Peyer's patch (tissue), 4 donors: Measurements from ENCODE around the gene MAP3K13. TPM values are rescaled to one million over a fixed set of nuclear protein-coding genes. Genes with fewer than 3 reads are reported as not detected.

ENCODE experiments used
- DNase-seq, 3 donors: peaks; one replicate each; pipeline ENCODE4 v3.0.0-alpha.2; 2017 to 2019
- H3K27ac ChIP-seq, 4 donors: fragments of 200-600 bp; sonication (generic); one replicate each; pipeline ENCODE4 v1.5.1; 2016 to 2019
- H3K27me3 ChIP-seq, 2 donors: fragments of 200-600 bp; sonication (generic); one replicate each; pipeline ENCODE4 v1.5.1; 2019
- H3K36me3 ChIP-seq, 3 donors: fragments of 200-600 bp; sonication (generic); one replicate each; pipeline ENCODE4 v1.5.1; 2016 to 2019
- H3K4me1 ChIP-seq, 4 donors: fragments of 200-600 bp; sonication (generic); one replicate each; pipeline ENCODE4 v1.5.1; 2016 to 2019
- H3K4me3 ChIP-seq, 4 donors: fragments of 200-600 bp; sonication (generic); 1 replicate in 3 of 4; 2 replicates in 1 of 4; pipeline ENCODE4 v1.5.1; 2016 to 2019; ENCODE audit warnings: mild to moderate bottlenecking in 1 of 4
- H3K9me3 ChIP-seq, 4 donors: fragments of 200-600 bp; sonication (generic); one replicate each; pipeline ENCODE4 v1.5.1; 2016 to 2019; ENCODE audit warnings: mild to moderate bottlenecking in 1 of 4
- CTCF ChIP-seq, 6 experiments: fragments of 450-650 bp in 4 of 6; fragments of 200-600 bp in 2 of 6; sonication (generic) in 1 of 6; IDR thresholded peaks; one replicate each; pipeline ENCODE4 v1.5.1; 2017 to 2019; ENCODE audit warnings: antibody characterized with exemption in 6 of 6, mild to moderate bottlenecking in 3 of 6, moderate library complexity in 1 of 6
- POLR2A ChIP-seq, 2 donors: fragments of 450-650 bp; IDR thresholded peaks; one replicate each; pipeline ENCODE4 v1.5.1; 2017; ENCODE audit warnings: antibody characterized with exemption in 2 of 2, mild to moderate bottlenecking in 2 of 2, moderate library complexity in 2 of 2
- total RNA-seq, 4 donors: library from RNA; depleted of rRNA; stranded (reverse); fragments of >200 nt; gene quantifications; one replicate each; pipeline ENCODE4 v1.1.0, GENCODE V29; 2016

MAP3K13 gene
- total RNA-seq, 4 donors from 2014 or later: 40.4 to 60.2 (median 52.1) TPM

GRCh38 chr3:185337231-185337816 is 25.6 kb upstream of the MAP3K13 start:
- Histone ChIP-seq H3K4me3 (no peak overlapping the region), H3K27ac (peak overlapping the region in 2 of 4 donors; percentile 31 to 44), H3K9me3 (no peaks in the 10 kb centered on the region), H3K27me3 (no peaks in the 10 kb centered on the region), H3K4me1 (peaks cover 0 to 23% (median 0%) of the 10 kb centered on the region in 4 donors), H3K36me3 (no peaks in the 10 kb centered on the region)
- TF ChIP-seq POLR2A (IDR thresholded peaks at IDR 0.05) (no peak), CTCF (IDR thresholded peaks at IDR 0.05) (peak in 3 of 6 experiments; percentile 19 to 28 (median 22))
- no peak for DNase-seq

- no peaks in the 10 kb centered on the region for H3K9me3 ChIP-seq
- H3K36me3 ChIP-seq: no peaks in the 10 kb centered on the region
- H3K27me3 ChIP-seq: no peaks in the 10 kb centered on the region
- no peak overlapping the region for H3K27ac ChIP-seq
- H3K4me1 ChIP-seq: peaks cover 0 to 24% (median 0%) of the 10 kb centered on the region in 4 donors
- DNase-seq: no peak
- TF ChIP-seq POLR2A (IDR thresholded peaks at IDR 0.05) (no peak), CTCF (IDR thresholded peaks at IDR 0.05) (no peak)
- no peak overlapping the region for H3K4me3 ChIP-seq
Observed at GRCh38 chr3:185339945-185340344, 23.0 kb upstream of the MAP3K13 start.

GRCh38 chr3:185340751-185341150 is 22.2 kb upstream of the MAP3K13 start:
- TF ChIP-seq CTCF (IDR thresholded peaks at IDR 0.05) (no peak), POLR2A (IDR thresholded peaks at IDR 0.05) (no peak)
- H3K27me3 ChIP-seq: no peaks in the 10 kb centered on the region
- no peaks in the 10 kb centered on the region for H3K36me3 ChIP-seq
- H3K4me3 ChIP-seq: no peak overlapping the region
- peaks cover 0 to 24% (median 0%) of the 10 kb centered on the region in 4 donors for H3K4me1 ChIP-seq
- no peak for DNase-seq
- H3K27ac ChIP-seq: no peak overlapping the region
- no peaks in the 10 kb centered on the region for H3K9me3 ChIP-seq

GRCh38 chr3:185341616-185342458 is 21.1 kb upstream of the MAP3K13 start:
- no peak for DNase-seq
- H3K27ac ChIP-seq: peak overlapping the region in 1 of 4 donors; percentile 18
- TF ChIP-seq POLR2A (IDR thresholded peaks at IDR 0.05): no peak
- TF ChIP-seq CTCF (IDR thresholded peaks at IDR 0.05): no peak
- H3K36me3 ChIP-seq: no peaks in the 10 kb centered on the region
- peaks cover 0 to 24% (median 0%) of the 10 kb centered on the region in 4 donors for H3K4me1 ChIP-seq
- no peaks in the 10 kb centered on the region for H3K9me3 ChIP-seq
- H3K4me3 ChIP-seq: no peak overlapping the region
- no peaks in the 10 kb centered on the region for H3K27me3 ChIP-seq

- Histone ChIP-seq H3K9me3 (no peaks in the 10 kb centered on the region), H3K36me3 (no peaks in the 10 kb centered on the region), H3K4me1 (peaks cover 0 to 24% (median 0%) of the 10 kb centered on the region in 4 donors), H3K27me3 (no peaks in the 10 kb centered on the region), H3K27ac (peak overlapping the region in 1 of 4 donors; percentile 18), H3K4me3 (no peak overlapping the region)
- DNase-seq: no peak
- TF ChIP-seq CTCF (IDR thresholded peaks at IDR 0.05) (no peak), POLR2A (IDR thresholded peaks at IDR 0.05) (no peak)
Observed at GRCh38 chr3:185342459-185343174, 20.3 kb upstream of the MAP3K13 start.
